GM12878 (cell line): ENCODE measurements around the gene SLC26A8. TPM values are rescaled to one million over a fixed set of nuclear protein-coding genes. Genes with fewer than 3 reads are reported as not detected.

Source experiments
- ATAC-seq: fragments of 200-7000 bp; cut with Tn5 transposase; 3 replicates; pipeline ENCODE4 v1.9.1; 2020; ENCODE audit warnings: mild to moderate bottlenecking, moderate library complexity
- BruUV-seq: library from RNA; stranded (reverse); fragments of 400-500 nt; replicated peaks from 2 replicates; lab custom pipeline; 2021; lab: Mats Ljungman, UMichigan
- CTCF ChIA-PET: fragments of 300-600 bp; sonication (Branson Sonifier 250); formaldehyde crosslinking; extraction: SDS; loops from one replicate; lab custom pipeline; 2021; ENCODE audit warnings: inconsistent platforms; lab: Yijun Ruan, JAX
- POLR2A ChIA-PET: fragments of 350-600 bp; formaldehyde crosslinking; extraction: SDS; loops from one replicate; lab custom pipeline; 2021; ENCODE audit warnings: inconsistent platforms; lab: Charles Lee
- RAD21 ChIA-PET: fragments of 300-600 bp; sonication (Branson Sonifier 250); formaldehyde crosslinking; loops from one replicate; lab custom pipeline; 2023; ENCODE audit warnings: antibody characterized with exemption; ENCODE audit not compliant: unreplicated experiment; lab: Charles Lee
- SMC1A ChIA-PET: fragments of 300-600 bp; sonication (Branson Sonifier 250); formaldehyde crosslinking; loops from one replicate; lab custom pipeline; 2023; ENCODE audit not compliant: unreplicated experiment, uncharacterized antibody; lab: Charles Lee
- DNase-seq: peaks from one replicate; pipeline ENCODE4 v3.0.0-alpha.2; 2011; ENCODE audit warnings: low read depth, low spot score
- FAIRE-seq: peaks from 3 replicates; lab custom pipeline; 2011; peaks lifted over from hg19 to GRCh38; lab: Jason Lieb, UNC
- H2AFZ ChIP-seq: 2 replicates; pipeline ENCODE4 v1.6.0; 2011; ENCODE audit warnings: low read depth, low read length, control low read depth; ENCODE audit not compliant: control insufficient read depth
- H3K27ac ChIP-seq: 2 replicates; pipeline ENCODE4 v1.5.1; 2011; ENCODE audit warnings: control low read depth; ENCODE audit not compliant: control insufficient read depth, insufficient read depth
- H3K27me3 ChIP-seq, 2 experiments: replicated peaks in 1 of 2; 2 replicates each; pipeline versions ENCODE4 v1.6.0 to v1.6.1; 2011; ENCODE audit warnings: low read length in 1 of 2; ENCODE audit not compliant: control insufficient read depth in 2 of 2, insufficient read depth in 2 of 2
- H3K36me3 ChIP-seq, 2 experiments: 2 replicates each; pipeline ENCODE4 v1.5.1; 2011; ENCODE audit warnings: low read length in 1 of 2; ENCODE audit not compliant: control insufficient read depth in 2 of 2, insufficient read depth in 2 of 2
- H3K4me1 ChIP-seq: 2 replicates; pipeline ENCODE4 v1.6.1; 2011; ENCODE audit warnings: mild to moderate bottlenecking, low read length, moderate library complexity, mixed read lengths; ENCODE audit not compliant: control insufficient read depth, insufficient read depth
- H3K4me2 ChIP-seq: 2 replicates; pipeline ENCODE4 v1.6.0; 2011; ENCODE audit warnings: control low read depth; ENCODE audit not compliant: control insufficient read depth, insufficient read depth
- H3K4me3 ChIP-seq: fragments of 200-600 bp; sonication (generic); 2 replicates; pipeline ENCODE4 v1.5.1; 2016
- H3K79me2 ChIP-seq: 2 replicates; pipeline ENCODE4 v1.6.0; 2011; ENCODE audit warnings: low read length; ENCODE audit not compliant: control insufficient read depth, insufficient read depth
- H3K9ac ChIP-seq: 2 replicates; pipeline ENCODE4 v1.8.0; 2011; ENCODE audit warnings: low read length, control low read depth, mixed read lengths; ENCODE audit not compliant: control insufficient read depth, insufficient read depth
- H3K9me3 ChIP-seq: replicated peaks from 3 replicates; pipeline ENCODE4 v1.5.1; 2011; ENCODE audit warnings: mild to moderate bottlenecking, low read length; ENCODE audit not compliant: control insufficient read depth, insufficient read depth
- H4K20me1 ChIP-seq: 2 replicates; pipeline ENCODE4 v1.6.0; 2011; ENCODE audit not compliant: control insufficient read depth, insufficient read depth
- CBX3 ChIP-seq: fragments of 200-600 bp; sonication (generic); IDR thresholded peaks from 2 replicates; pipeline ENCODE4 v1.6.1; 2016; ENCODE audit warnings: low read depth, borderline replicate concordance
- CREM ChIP-seq: IDR thresholded peaks from 2 replicates; pipeline ENCODE4 v1.6.1; 2014; ENCODE audit warnings: antibody characterized with exemption, low read depth
- GABPA ChIP-seq: IDR thresholded peaks from 2 replicates; pipeline ENCODE4 v1.6.1; 2014; ENCODE audit warnings: antibody characterized with exemption, low read depth, mild to moderate bottlenecking, inconsistent platforms
- HCFC1 ChIP-seq: fragments of 150-350 bp; IDR thresholded peaks from 2 replicates; pipeline ENCODE4 v1.6.1; 2014; ENCODE audit warnings: low read length
- KLF5 ChIP-seq: fragments of 450-650 bp; IDR thresholded peaks from 2 replicates; pipeline ENCODE4 v1.6.1; 2014; ENCODE audit warnings: mild to moderate bottlenecking; ENCODE audit not compliant: partially characterized antibody
- MEF2B ChIP-seq: fragments of 450-650 bp; IDR thresholded peaks from 2 replicates; pipeline ENCODE4 v1.6.1; 2018; ENCODE audit warnings: mild to moderate bottlenecking, moderate library complexity; ENCODE audit not compliant: partially characterized antibody, poor library complexity, severe bottlenecking
- RAD21 ChIP-seq: IDR thresholded peaks from 2 replicates; pipeline ENCODE4 v1.6.1; 2011; ENCODE audit warnings: mild to moderate bottlenecking, low read depth, low read length, moderate library complexity; ENCODE audit not compliant: insufficient read depth
- TCF12 ChIP-seq: IDR thresholded peaks from 2 replicates; pipeline ENCODE4 v1.6.1; 2011; ENCODE audit warnings: low read depth, mild to moderate bottlenecking, low read length
- ZNF622 ChIP-seq: fragments of 450-650 bp; IDR thresholded peaks from 2 replicates; pipeline ENCODE4 v1.6.1; 2017; ENCODE audit warnings: mild to moderate bottlenecking, inconsistent platforms
- WGBS: methylation state at CpG from one replicate; pipeline ENCODE4 v1.1.6; 2016; ENCODE audit warnings: low lambda C conversion rate; ENCODE audit not compliant: insufficient replicate concordance, insufficient coverage; ENCODE audit errors: missing lambda C conversion rate; 5-methylcytosine and 5-hydroxymethylcytosine counted together
- in situ Hi-C: fragments of 300-500 bp; cut with MboI; formaldehyde crosslinking; loops from 9 replicates; pipeline ENCODE4 v1.14.3; 2018; ENCODE audit warnings: mixed read lengths
- intact Hi-C: fragments of 100-400 bp; cut with micrococcal nuclease; formaldehyde crosslinking; loops from one replicate; pipeline ENCODE4 v1.14.2; 2022; ENCODE audit not compliant: unreplicated experiment
- polyA plus RNA-seq, 11 experiments: library from polyadenylated mRNA; depleted of rRNA in 4 of 11; unstranded in 6 of 11; stranded (reverse) in 5 of 11; fragments of >200 nt; fragmentation: Nextera tagmentation in 4 of 11; fragmentation: Illumina TruSeq in 1 of 11; extraction: Ambion mirVana in 4 of 11; extraction: Trizol in 1 of 11; gene quantifications; 1 replicate in 1 of 11; 2 replicates in 10 of 11; pipeline versions ENCODE4 v1.2.1 to v1.2.3, GENCODE V29; 2011 to 2016; ENCODE audit warnings: inconsistent platforms in 2 of 11, missing spikeins in 2 of 11, low read depth in 1 of 11
- total RNA-seq, 4 experiments: library from RNA; depleted of rRNA in 3 of 4; stranded (reverse); fragments of >200 nt in 3 of 4; fragmentation: Illumina TruSeq in 1 of 4; extraction: Trizol in 1 of 4; gene quantifications; 2 replicates each; pipeline versions ENCODE4 v1.2.1 to v1.2.3, GENCODE V29; 2013 to 2021
- TF ChIP-seq, protein P1 (sequence below): fragments of 450-650 bp; IDR thresholded peaks from 2 replicates; pipeline ENCODE4 v1.6.1; 2017; ENCODE audit warnings: mild to moderate bottlenecking, low read depth, inconsistent platforms; ENCODE audit not compliant: poor library complexity, severe bottlenecking

SLC26A8 gene
- total and polyA plus RNA-seq, 10 of the 15 experiments (the other 5 are each of a cell fraction or from before 2014, with no cell fraction given), result 0.09 to 0.95 (median 0.27) TPM; not detected in 2

DNA sequence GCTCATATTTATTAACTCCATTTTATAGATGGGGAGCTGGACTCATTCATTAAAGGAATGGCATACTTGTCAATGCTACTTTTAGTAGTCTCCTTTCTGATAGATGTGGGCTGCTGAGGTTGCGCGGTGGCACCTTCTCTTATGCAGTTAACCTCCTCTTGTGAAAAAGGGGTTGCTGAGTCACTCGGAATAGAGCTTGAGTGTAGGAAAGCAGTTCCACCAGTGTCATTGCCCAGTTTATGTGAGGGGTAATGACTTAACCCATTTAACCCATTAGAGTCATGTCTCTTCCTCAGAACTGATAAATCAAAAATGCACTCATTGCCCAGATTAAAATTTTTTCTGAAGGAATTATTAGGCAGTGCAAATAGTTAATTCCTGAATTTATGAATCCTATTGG is 9.5 kb upstream of the SLC26A8 start:
- in situ Hi-C loops (no loop called here), intact Hi-C loops (no loop called here)
- 98% methylated on average over 3 of the region's 3 CpGs for WGBS
- peak overlapping the region; percentile 31 for H3K4me2 ChIP-seq
- H3K27ac ChIP-seq, result peak overlapping the region; percentile 27
- no peaks in the 10 kb centered on the region for H3K36me3 ChIP-seq
- no peak for DNase-seq
- no TSS peak for BruUV-seq
- TF ChIP-seq GABPA, result no peak
- TF ChIP-seq HCFC1, result no peak
- TF ChIP-seq, protein P1, sequence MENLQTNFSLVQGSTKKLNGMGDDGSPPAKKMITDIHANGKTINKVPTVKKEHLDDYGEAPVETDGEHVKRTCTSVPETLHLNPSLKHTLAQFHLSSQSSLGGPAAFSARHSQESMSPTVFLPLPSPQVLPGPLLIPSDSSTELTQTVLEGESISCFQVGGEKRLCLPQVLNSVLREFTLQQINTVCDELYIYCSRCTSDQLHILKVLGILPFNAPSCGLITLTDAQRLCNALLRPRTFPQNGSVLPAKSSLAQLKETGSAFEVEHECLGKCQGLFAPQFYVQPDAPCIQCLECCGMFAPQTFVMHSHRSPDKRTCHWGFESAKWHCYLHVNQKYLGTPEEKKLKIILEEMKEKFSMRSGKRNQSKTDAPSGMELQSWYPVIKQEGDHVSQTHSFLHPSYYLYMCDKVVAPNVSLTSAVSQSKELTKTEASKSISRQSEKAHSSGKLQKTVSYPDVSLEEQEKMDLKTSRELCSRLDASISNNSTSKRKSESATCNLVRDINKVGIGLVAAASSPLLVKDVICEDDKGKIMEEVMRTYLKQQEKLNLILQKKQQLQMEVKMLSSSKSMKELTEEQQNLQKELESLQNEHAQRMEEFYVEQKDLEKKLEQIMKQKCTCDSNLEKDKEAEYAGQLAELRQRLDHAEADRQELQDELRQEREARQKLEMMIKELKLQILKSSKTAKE, result no peak
- no peak for TF ChIP-seq TCF12
- TF ChIP-seq CREM, result no peak
- no peak for TF ChIP-seq KLF5
- no peak for TF ChIP-seq CBX3
- TF ChIP-seq MEF2B, result no peak
- no peak for TF ChIP-seq ZNF622
- no peak for TF ChIP-seq RAD21
- no peak overlapping the region for H2AFZ ChIP-seq
- ChIA-PET RAD21 (interaction anchor here (1.1 to 2.3 kb wide), 5 partner anchors 22 to 325 kb away, joined by 3 to 16 read pairs (median 6); no protein-coding TSS in a partner anchor), SMC1A (interaction anchor here (0.9 to 2.4 kb wide), 8 partner anchors 50 to 324 kb away, joined by 3 to 17 read pairs (median 3); no protein-coding TSS in a partner anchor), CTCF (interaction anchor here (1.0 to 4.2 kb wide), 4 partner anchors 8 to 61 kb away, joined by 3 to 44 read pairs (median 6); no protein-coding TSS in a partner anchor), POLR2A (interaction anchor here (0.9 to 1.1 kb wide), 4 partner anchors 13 to 324 kb away, joined by 3 to 6 read pairs (median 4); no protein-coding TSS in a partner anchor)
- peak overlapping the region; percentile 9; the same call in 1 of the 2 replicates for H3K4me3 ChIP-seq
- no peaks in the 10 kb centered on the region for H3K9me3 ChIP-seq
- no peaks in the 10 kb centered on the region for H4K20me1 ChIP-seq
- H3K79me2 ChIP-seq, result peaks cover 95% of the 10 kb centered on the region
- peak; percentile 55 for ATAC-seq
- FAIRE-seq, result no peak
- H3K27me3 ChIP-seq, result no peaks in the 10 kb centered on the region
- peaks cover 16% of the 10 kb centered on the region for H3K4me1 ChIP-seq
- H3K9ac ChIP-seq, result no peak overlapping the region
